Kidney epithelial cell (primary cell): ENCODE data around the gene CFH. TPM values are rescaled to one million over a fixed set of nuclear protein-coding genes. Genes with fewer than 3 reads are reported as not detected.
"Not testable (repeated sequence)": the region's sequence is repeated elsewhere in the genome, so short reads cannot be mapped to it uniquely, and the experiment has no call there.

Experiments
- DNase-seq: peaks from one replicate; pipeline ENCODE4 v3.0.0-alpha.2; 2010; ENCODE audit warnings: low read depth
- H3K27me3 ChIP-seq: 2 replicates; pipeline ENCODE4 v1.6.0; 2011; ENCODE audit warnings: low read length; ENCODE audit not compliant: control insufficient read depth, insufficient read depth
- H3K36me3 ChIP-seq: 2 replicates; pipeline ENCODE4 v1.5.1; 2011; ENCODE audit warnings: low read length; ENCODE audit not compliant: control insufficient read depth, insufficient read depth
- H3K4me3 ChIP-seq: 2 replicates; pipeline ENCODE4 v1.5.1; 2011; ENCODE audit warnings: low read depth, mild to moderate bottlenecking, control low read depth, low read length
- CTCF ChIP-seq: IDR thresholded peaks from 2 replicates; pipeline ENCODE4 v1.5.1; 2011; ENCODE audit warnings: mild to moderate bottlenecking, moderate library complexity, low read length, control low read depth, inconsistent platforms; ENCODE audit not compliant: insufficient read depth, poor library complexity, severe bottlenecking
- total RNA-seq: library from RNA; depleted of rRNA; stranded (reverse); fragments of >200 nt; gene quantifications from 2 replicates; pipeline ENCODE4 v1.2.3, GENCODE V29; 2015

Gene CFH
- total RNA-seq, 1 donor from 2014 or later, result 0.58 TPM

- no peak for DNase-seq
- no peak for TF ChIP-seq CTCF
- no peak within 1 kb of the TSS for H3K4me3 ChIP-seq
- H3K36me3 ChIP-seq, result no peaks in the 10 kb centered on the region
- no peaks in the 10 kb centered on the region for H3K27me3 ChIP-seq
Measured at GRCh38 chr1:196774603-196775002, 122.8 kb downstream of the CFH start, which contains the start of gene CFHR3. CFHR3 (plus strand) TSS chr1:196774840; CDS start chr1:196774887, 47 bp downstream.

GRCh38 chr1:196777603-196778002 lies 125.8 kb downstream of the CFH start:
- DNase-seq, result no peak
- no peaks in the 10 kb centered on the region for H3K27me3 ChIP-seq
- TF ChIP-seq CTCF, result no peak
- H3K4me3 ChIP-seq, result no peak overlapping the region
- no peaks in the 10 kb centered on the region for H3K36me3 ChIP-seq

- no peaks in the 10 kb centered on the region for H3K36me3 ChIP-seq
- H3K27me3 ChIP-seq, result no peaks in the 10 kb centered on the region
- DNase-seq, result no peak
- no peak for TF ChIP-seq CTCF
- H3K4me3 ChIP-seq, result no peak overlapping the region
Measured at GRCh38 chr1:196779093-196779492, 127.2 kb downstream of the CFH start.

- DNase-seq, H3K27me3 ChIP-seq, H3K36me3 ChIP-seq, H3K4me3 ChIP-seq: not testable (repeated sequence)
Measured at GRCh38 chr1:196791252-196791651, 139.4 kb downstream of the CFH start.

GRCh38 chr1:196794103-196794502 lies 142.3 kb downstream of the CFH start:
- not testable (repeated sequence) for H3K27me3 ChIP-seq, H3K4me3 ChIP-seq, H3K36me3 ChIP-seq, DNase-seq

Other genes starting within 250 kb of the CFH start
- 1.2 and 1.8 TPM in 2 replicates for gene KCNT2, start 43.6 kb upstream of the CFH start, total RNA-seq
- not detected in 2 replicates for gene CFHR3, start 122.8 kb downstream of the CFH start, total RNA-seq
- gene CFHR1, start 167.7 kb downstream of the CFH start, total RNA-seq, result not detected in 2 replicates
- gene CFHR4, start 236.0 kb downstream of the CFH start, total RNA-seq, result not detected in 2 replicates